ENCODE measurements around the gene FMO1. TPM values are rescaled to one million over a fixed set of nuclear protein-coding genes. Genes with fewer than 3 reads are reported as not detected.

FMO1 gene
- total RNA-seq, 1 experiment from 2014 or later, result not detected

GRCh38 chr1:171220081-171220420, 28.2 kb upstream of the FMO1 start:
- H3K79me1 ChIP-seq (ENCODE audit: insufficient read depth, low read depth, low read length, poor library complexity, severe bottlenecking), result no peaks in the 10 kb centered on the region
- no peak overlapping the region for H2AK5ac ChIP-seq (ENCODE audit: insufficient read length, low read length)
- peaks cover 11 to 20% (median 12%) of the 10 kb centered on the region in 3 experiments; a peak in 6 of 7 replicates for H3K36me3 Mint-ChIP-seq (ENCODE audit: insufficient read depth in 1 of 3, low read depth in 3 of 3)
- H3K9me3 ChIP-seq (ENCODE audit: control insufficient read depth, low read depth, low read length), result no peaks in the 10 kb centered on the region
- H2BK120ac ChIP-seq (ENCODE audit: low read depth, low read length, poor library complexity, severe bottlenecking), result no peak overlapping the region
- H3K4ac ChIP-seq (ENCODE audit: low read depth, low read length), result no peak overlapping the region; the same call in 1 of the 2 replicates
- no peak overlapping the region for H2AFZ ChIP-seq (ENCODE audit: low read length)
- H2BK20ac ChIP-seq (ENCODE audit: low read depth, low read length, poor library complexity, severe bottlenecking), result no peak overlapping the region
- DNase-seq, result peak; percentile 71
- no peak overlapping the region for H3T11ph ChIP-seq (ENCODE audit: low read length)
- no peak overlapping the region for H3K56ac ChIP-seq (ENCODE audit: insufficient read length, low read depth, low read length)
- peak overlapping the region; percentile 97 to 100 (median 99) for H3K27ac Mint-ChIP-seq
- TF ChIP-seq CTCF (conservative IDR thresholded peaks at IDR 0.05), result no peak
- WGBS (ENCODE audit: extremely low coverage, insufficient read length, low lambda C conversion rate), result no CpG with 5 or more reads among the region's 2 CpGs
- no peak overlapping the region for H3K23ac ChIP-seq (ENCODE audit: insufficient read length, low read depth, low read length)
- H2BK12ac ChIP-seq (ENCODE audit: insufficient read length, low read depth, low read length), result no peak overlapping the region
- no peak overlapping the region for H3K14ac ChIP-seq (ENCODE audit: insufficient read depth, low read length)
- peak overlapping the region; percentile 43 for H3K9ac ChIP-seq (ENCODE audit: extremely low read depth, insufficient read length, low read length)
- peaks cover 6% of the 10 kb centered on the region for H3K23me2 ChIP-seq (ENCODE audit: insufficient read length, low read depth, low read length, poor library complexity, severe bottlenecking)
- H4K20me1 ChIP-seq (ENCODE audit: control insufficient read depth, insufficient read depth, insufficient read length), result no peaks in the 10 kb centered on the region
- H3K79me2 ChIP-seq (ENCODE audit: insufficient read depth, low read length), result no peaks in the 10 kb centered on the region
- no peaks in the 10 kb centered on the region for H3K27me3 ChIP-seq (ENCODE audit: insufficient read depth, low read length)
- H3K4me3 Mint-ChIP-seq, result peak overlapping the region; percentile 68 to 83
- no peak overlapping the region for H4K91ac ChIP-seq (ENCODE audit: insufficient read length, low read depth, low read length)
- peak overlapping the region; percentile 96 for H3K27ac ChIP-seq (ENCODE audit: insufficient read length, low read depth, low read length)
- peak overlapping the region; percentile 60 for H3K4me2 ChIP-seq (ENCODE audit: insufficient read depth, insufficient read length, low read length)
- no peak overlapping the region for H4K8ac ChIP-seq (replicated peaks; ENCODE audit: insufficient read length, low read depth, low read length)
- peaks cover 15% of the 10 kb centered on the region in 2 experiments; a peak in 4 of 5 replicates for H3K9me3 Mint-ChIP-seq
- no peak overlapping the region for H4K5ac ChIP-seq (ENCODE audit: insufficient read length, low read depth, low read length)
- no peaks in the 10 kb centered on the region; the same call in 1 of the 2 replicates for H3K27me3 Mint-ChIP-seq (ENCODE audit: low read depth)
- H2BK5ac ChIP-seq (ENCODE audit: insufficient read length, low read length), result no peak overlapping the region
- peaks cover 16% of the 10 kb centered on the region; the same call in 1 of the 2 replicates for H3K4me1 ChIP-seq (ENCODE audit: insufficient read depth, low read length)
- H3K18ac ChIP-seq (ENCODE audit: insufficient read length, low read depth, low read length), result peak overlapping the region; percentile 30
- no peak overlapping the region for H2BK15ac ChIP-seq (ENCODE audit: low read depth, low read length)
- H3K4me1 Mint-ChIP-seq, result peaks cover 51 to 55% of the 10 kb centered on the region in 2 experiments

All from H9 (cell line).